ENCODE measurements around the gene FNIP1.

- TF ChIP-seq CTCF (optimal IDR thresholded peaks at IDR 0.05 in 1 of 3, IDR thresholded peaks at IDR 0.05 in 1 of 3, conservative IDR thresholded peaks at IDR 0.05 in 1 of 3; ENCODE audit: extremely low read depth in 1 of 3, insufficient read depth in 2 of 3, low read length in 3 of 3) (no peak), EZH2 (IDR thresholded peaks at IDR 0.05; ENCODE audit: low read length) (no peak)
These were observed 134.9 kb downstream of the FNIP1 start for GRCh38 chr5:131661933-131662332.

Measured in keratinocyte (primary cell).